ENCODE results near the gene MKX. TPM values are rescaled to one million over a fixed set of nuclear protein-coding genes. Genes with fewer than 3 reads are reported as not detected.

MKX gene
- total RNA-seq, 4 donors from 2014 or later: 0.19 to 3.3 (median 1.4) TPM

- H3K27me3 ChIP-seq: peaks cover 0 to 9% (median 0%) of the 10 kb centered on the region in 4 donors
- TF ChIP-seq, protein P1, sequence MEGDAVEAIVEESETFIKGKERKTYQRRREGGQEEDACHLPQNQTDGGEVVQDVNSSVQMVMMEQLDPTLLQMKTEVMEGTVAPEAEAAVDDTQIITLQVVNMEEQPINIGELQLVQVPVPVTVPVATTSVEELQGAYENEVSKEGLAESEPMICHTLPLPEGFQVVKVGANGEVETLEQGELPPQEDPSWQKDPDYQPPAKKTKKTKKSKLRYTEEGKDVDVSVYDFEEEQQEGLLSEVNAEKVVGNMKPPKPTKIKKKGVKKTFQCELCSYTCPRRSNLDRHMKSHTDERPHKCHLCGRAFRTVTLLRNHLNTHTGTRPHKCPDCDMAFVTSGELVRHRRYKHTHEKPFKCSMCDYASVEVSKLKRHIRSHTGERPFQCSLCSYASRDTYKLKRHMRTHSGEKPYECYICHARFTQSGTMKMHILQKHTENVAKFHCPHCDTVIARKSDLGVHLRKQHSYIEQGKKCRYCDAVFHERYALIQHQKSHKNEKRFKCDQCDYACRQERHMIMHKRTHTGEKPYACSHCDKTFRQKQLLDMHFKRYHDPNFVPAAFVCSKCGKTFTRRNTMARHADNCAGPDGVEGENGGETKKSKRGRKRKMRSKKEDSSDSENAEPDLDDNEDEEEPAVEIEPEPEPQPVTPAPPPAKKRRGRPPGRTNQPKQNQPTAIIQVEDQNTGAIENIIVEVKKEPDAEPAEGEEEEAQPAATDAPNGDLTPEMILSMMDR (IDR thresholded peaks at IDR 0.05): no peak
- TF ChIP-seq POLR2A (IDR thresholded peaks at IDR 0.05): no peak
Measured at GRCh38 chr10:27714349-27714748, 31.3 kb downstream of the MKX start.

DNA sequence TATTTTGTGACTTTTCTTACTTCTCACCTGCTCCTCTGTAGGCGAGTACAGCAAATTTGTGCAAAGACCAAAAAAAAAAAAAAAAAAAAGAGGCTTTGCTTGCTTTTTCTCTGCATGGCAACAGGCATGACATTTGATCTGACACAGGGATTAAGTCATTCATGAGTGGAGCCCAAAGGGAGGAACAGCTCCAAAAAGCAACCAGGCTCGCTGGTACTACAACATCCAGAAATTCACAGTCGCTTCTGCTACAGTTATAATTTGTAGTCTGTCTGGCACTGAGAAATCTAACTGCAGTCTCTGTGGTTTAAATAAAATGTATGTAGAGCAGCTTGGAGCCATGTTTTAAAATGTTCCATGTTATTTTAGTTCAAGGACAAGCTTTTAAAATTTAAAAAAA, 31.7 kb downstream of the MKX start:
- H3K4me1 ChIP-seq: no peaks in the 10 kb centered on the region
- H3K4me3 ChIP-seq: peak overlapping the region in 1 of 4 donors; percentile 32
- TF ChIP-seq POLR2A (IDR thresholded peaks at IDR 0.05): no peak
- TF ChIP-seq, protein P1 (IDR thresholded peaks at IDR 0.05): no peak
- H3K27ac ChIP-seq: no peak overlapping the region
- intact Hi-C loops (cut with DNase I): no loop called here
- H3K36me3 ChIP-seq: no peaks in the 10 kb centered on the region
- no peak for DNase-seq
- H3K27me3 ChIP-seq: peaks cover 0 to 9% (median 0%) of the 10 kb centered on the region in 4 donors
- 23 to 38% methylated on average over 3 of the region's 3 CpGs for WGBS, 2 donors
- H3K9me3 ChIP-seq: no peaks in the 10 kb centered on the region

More at GRCh38 chr10:27714349-27714748, 31.3 kb downstream of the MKX start:
- DNase-seq: no peak
- H3K9me3 ChIP-seq: no peaks in the 10 kb centered on the region
- H3K4me3 ChIP-seq: peak overlapping the region in 1 of 4 donors; percentile 32
- no peaks in the 10 kb centered on the region for H3K4me1 ChIP-seq
- H3K36me3 ChIP-seq: no peaks in the 10 kb centered on the region
- H3K27ac ChIP-seq: no peak overlapping the region
- intact Hi-C loops (cut with DNase I): no loop called here
- WGBS, 2 donors: 35 to 50% methylated on average over 4 of the region's 4 CpGs

DNA sequence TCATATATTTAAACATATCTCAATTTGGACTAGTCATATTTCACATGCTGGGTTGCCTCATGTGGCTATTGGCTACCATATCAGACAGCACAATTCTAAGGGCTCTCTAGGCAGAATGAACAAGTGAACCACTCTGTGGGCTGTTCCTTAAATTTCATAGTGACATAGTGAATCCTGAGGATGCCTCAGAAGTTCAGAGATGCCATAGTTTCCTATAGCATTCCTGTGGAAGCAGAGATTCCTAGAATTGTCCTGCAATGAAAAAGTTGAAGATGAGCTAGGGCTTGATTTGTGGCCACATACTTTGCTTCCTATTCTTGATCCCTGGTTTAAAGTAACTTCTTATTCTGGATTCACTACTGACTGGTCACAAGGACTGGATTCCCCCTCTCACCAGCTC, 35.6 kb downstream of the MKX start:
- H3K27ac ChIP-seq: no peak overlapping the region
- H3K27me3 ChIP-seq: no peaks in the 10 kb centered on the region
- intact Hi-C loops (cut with DNase I): no loop called here
- H3K4me1 ChIP-seq: no peaks in the 10 kb centered on the region
- TF ChIP-seq, protein P1 (IDR thresholded peaks at IDR 0.05): no peak
- TF ChIP-seq POLR2A (IDR thresholded peaks at IDR 0.05): no peak
- H3K36me3 ChIP-seq: no peaks in the 10 kb centered on the region
- no peak for DNase-seq
- no peak overlapping the region for H3K4me3 ChIP-seq
- H3K9me3 ChIP-seq: no peaks in the 10 kb centered on the region

GRCh38 chr10:27709304-27709703, 36.3 kb downstream of the MKX start:
- H3K9me3 ChIP-seq: no peaks in the 10 kb centered on the region
- intact Hi-C loops (cut with DNase I): no loop called here
- H3K4me3 ChIP-seq: no peak overlapping the region
- WGBS, 2 donors: 67 to 75% methylated on average over 3 of the region's 3 CpGs
- no peaks in the 10 kb centered on the region for H3K27me3 ChIP-seq
- TF ChIP-seq POLR2A (IDR thresholded peaks at IDR 0.05): no peak
- TF ChIP-seq, protein P1 (IDR thresholded peaks at IDR 0.05): no peak
- DNase-seq: no peak
- no peak overlapping the region for H3K27ac ChIP-seq
- H3K4me1 ChIP-seq: no peaks in the 10 kb centered on the region
- H3K36me3 ChIP-seq: no peaks in the 10 kb centered on the region

GRCh38 chr10:27701938-27702537, 43.6 kb downstream of the MKX start:
- Histone ChIP-seq H3K4me3 (no peak overlapping the region), H3K27ac (no peak overlapping the region), H3K27me3 (no peaks in the 10 kb centered on the region), H3K4me1 (peaks cover 0 to 9% (median 6%) of the 10 kb centered on the region in 3 donors), H3K36me3 (no peaks in the 10 kb centered on the region), H3K9me3 (no peaks in the 10 kb centered on the region)
- 39 to 45% methylated on average over 3 of the region's 3 CpGs for WGBS, 2 donors
- TF ChIP-seq, protein P1 (IDR thresholded peaks at IDR 0.05): no peak
- TF ChIP-seq POLR2A (IDR thresholded peaks at IDR 0.05): no peak
- intact Hi-C loops (cut with DNase I): no loop called here
- DNase-seq: no peak
